Erythroblast (primary cell): ENCODE results near the gene MAPK12.

Source experiments
- GATA1 ChIP-seq: IDR thresholded peaks from 2 replicates; pipeline ENCODE4 v1.6.1; 2011; ENCODE audit warnings: low read depth, mild to moderate bottlenecking, control low read depth, low read length, moderate library complexity
- POLR2A ChIP-seq: IDR thresholded peaks from 2 replicates; pipeline ENCODE4 v1.6.1; 2011; ENCODE audit warnings: mild to moderate bottlenecking, low read length

DNA sequence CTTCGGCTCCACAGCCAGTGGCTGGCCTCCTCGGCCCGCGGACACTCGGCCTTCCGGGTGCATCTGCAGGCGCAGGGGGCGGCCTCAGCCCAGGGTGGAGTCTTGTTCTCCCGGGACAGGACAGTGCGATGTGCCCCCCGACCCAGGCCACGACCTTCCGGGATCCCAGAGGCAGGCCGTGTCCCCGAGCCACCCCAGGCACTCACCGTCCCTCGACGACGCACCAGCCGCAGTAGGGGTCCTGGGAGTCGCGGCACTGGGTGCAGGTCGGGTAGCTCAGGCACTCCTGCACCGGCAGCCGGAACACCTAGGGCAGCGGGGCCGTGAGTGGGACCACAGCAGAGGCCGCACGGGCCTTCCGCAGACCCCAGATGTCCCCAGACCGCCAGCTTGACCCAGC lies 26.2 kb upstream of the MAPK12 start:
- TF ChIP-seq POLR2A (no peak), GATA1 (no peak)
